A549 treated with ZK216348 at 1 μM for 4 hours (cell line): ENCODE measurements around the gene RBMS3. TPM values are rescaled to one million over a fixed set of nuclear protein-coding genes. Genes with fewer than 3 reads are reported as not detected.

Experiments
- total RNA-seq: library from RNA; stranded (reverse); fragments of 200-300 nt; extraction: Qiagen RNA extraction; gene quantifications from 5 replicates; pipeline ENCODE4 v1.2.3, GENCODE V29; 2022; ENCODE audit warnings: low read depth

The RBMS3 gene
- 0.47 to 1.1 TPM (median 0.56 TPM) in 5 replicates for total RNA-seq

DNA sequence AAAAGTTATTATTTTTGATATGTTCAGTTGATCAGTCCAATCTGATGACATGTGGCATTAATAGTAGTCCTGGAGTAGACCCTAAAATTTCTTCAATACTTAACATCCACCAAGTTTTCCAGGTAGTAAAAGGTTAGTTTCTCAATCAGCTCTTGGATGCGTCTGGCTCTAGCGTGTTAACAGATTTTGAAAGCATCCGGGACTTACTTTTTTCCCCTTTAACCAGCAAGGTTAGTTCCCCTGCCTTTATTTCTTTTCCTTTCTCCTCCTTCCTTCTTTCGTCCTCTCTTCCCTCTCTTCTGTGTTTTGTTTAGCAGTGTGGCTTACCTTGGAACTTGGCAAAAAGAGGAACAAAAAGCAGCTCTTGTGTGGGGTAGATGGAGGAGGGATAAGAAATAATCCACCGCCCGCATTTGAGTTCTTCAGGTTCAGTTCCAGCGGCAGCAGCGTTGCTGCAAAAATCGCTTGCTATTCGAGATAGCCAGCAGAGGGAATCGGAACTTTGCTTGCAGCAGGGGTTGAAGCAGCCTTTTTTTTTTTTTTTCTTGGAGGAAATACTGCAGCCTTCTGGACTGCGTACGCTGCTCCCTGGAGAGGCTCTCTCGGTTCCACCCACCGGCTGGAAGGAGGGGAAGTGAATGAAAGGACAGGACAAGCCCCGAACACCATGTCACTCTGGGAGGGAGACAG, at the start of gene RBMS3:
Gene RBMS3, plus strand, starts transcription at position 668 of the 690 bp plus-strand sequence.

